Stomach (tissue), 9 donors: ENCODE data around the gene KDR. TPM values are rescaled to one million over a fixed set of nuclear protein-coding genes. Genes with fewer than 3 reads are reported as not detected.

ENCODE experiments used
- DNase-seq, 2 donors: peaks; one replicate each; pipeline versions ENCODE4 v3.0.0 to v3.0.0-alpha.2; 2013 to 2019
- H3K27ac ChIP-seq, 5 donors: fragments of 200-600 bp in 4 of 5; sonication (generic) in 4 of 5; one replicate each; pipeline ENCODE4 v1.5.1; 2013 to 2019; ENCODE audit warnings: mild to moderate bottlenecking in 1 of 5, moderate library complexity in 1 of 5
- H3K27me3 ChIP-seq, 3 donors: fragments of 200-600 bp; sonication (generic); one replicate each; pipeline ENCODE4 v1.5.1; 2017 to 2019; ENCODE audit warnings: mixed run types in 1 of 3
- H3K36me3 ChIP-seq, 4 donors: fragments of 200-600 bp; sonication (generic); 1 replicate in 3 of 4; 2 replicates in 1 of 4; pipeline ENCODE4 v1.5.1; 2016 to 2019
- H3K4me1 ChIP-seq, 4 donors: fragments of 200-600 bp; sonication (generic); one replicate each; pipeline ENCODE4 v1.5.1; 2016 to 2019
- H3K4me3 ChIP-seq, 4 donors: fragments of 200-600 bp; sonication (generic) in 3 of 4; one replicate each; pipeline ENCODE4 v1.5.1; 2016 to 2019; ENCODE audit warnings: mild to moderate bottlenecking in 1 of 4
- H3K9me3 ChIP-seq, 4 donors: fragments of 200-600 bp; sonication (generic); one replicate each; pipeline ENCODE4 v1.5.1; 2016 to 2019
- CTCF ChIP-seq, 7 experiments: fragments of 450-650 bp in 4 of 7; fragments of 200-600 bp in 3 of 7; sonication (generic) in 3 of 7; IDR thresholded peaks; one replicate each; pipeline ENCODE4 v1.5.1; 2016 to 2019; ENCODE audit warnings: antibody characterized with exemption in 7 of 7, control low read depth in 2 of 7, mild to moderate bottlenecking in 1 of 7
- EP300 ChIP-seq: sonication (generic); formaldehyde crosslinking; IDR thresholded peaks from one replicate; pipeline ENCODE4 v1.6.1; 2017; ENCODE audit warnings: antibody characterized with exemption
- POLR2A ChIP-seq, 4 donors: fragments of 450-650 bp; IDR thresholded peaks; one replicate each; pipeline ENCODE4 v1.6.1; 2016; ENCODE audit warnings: antibody characterized with exemption in 4 of 4, control low read depth in 2 of 4, mild to moderate bottlenecking in 1 of 4, moderate library complexity in 1 of 4
- POLR2AphosphoS5 ChIP-seq, 3 donors: sonication (generic); formaldehyde crosslinking; IDR thresholded peaks; one replicate each; pipeline ENCODE4 v1.6.1; 2016; ENCODE audit warnings: antibody characterized with exemption in 3 of 3
- whole genome bisulfite sequencing, 5 donors: extraction: QIAGEN DNeasy Blood & Tissue Kit in 3 of 5; methylation state at CpG; one replicate each; pipeline versions ENCODE4 v1.1.5 to v1.1.7; 2013 to 2018; 5-methylcytosine and 5-hydroxymethylcytosine counted together
- intact Hi-C: fragments of 100-400 bp; cut with DNase I; formaldehyde crosslinking; loops from one replicate; pipeline ENCODE4 v1.15.1; 2023; ENCODE audit warnings: low total_unique reads
- polyA plus RNA-seq, 3 donors: library from polyadenylated mRNA; stranded (reverse); fragments of 200-250 nt; gene quantifications; one replicate each; pipeline ENCODE4 v1.2.3, GENCODE V29; 2013
- small RNA-seq, 4 donors: library from RNA; depleted of rRNA; stranded (forward); fragments of <200 nt; gene quantifications; one replicate each; pipeline ENCODE3, GENCODE V24; 2016
- total RNA-seq, 5 donors: library from RNA; depleted of rRNA; stranded (reverse); fragments of >200 nt; gene quantifications; one replicate each; pipeline versions ENCODE4 v1.1.0 to v1.2.3, GENCODE V29; 2014 to 2016
- donor health status: healthy with polysubstance abuse.
- donor health status: Bipolar disorder and iron deficiency.
- donor health status: healthy.

KDR gene
- total and polyA plus RNA-seq, 8 donors, result 1.1 to 32.3 (median 8.1) TPM

- Histone ChIP-seq H3K27ac (no peak overlapping the region), H3K36me3 (no peaks in the 10 kb centered on the region), H3K4me3 (no peak overlapping the region), H3K9me3 (no peaks in the 10 kb centered on the region), H3K4me1 (no peaks in the 10 kb centered on the region), H3K27me3 (no peaks in the 10 kb centered on the region)
- TF ChIP-seq POLR2A (IDR thresholded peaks at IDR 0.05) (no peak), EP300 (no peak), CTCF (IDR thresholded peaks at IDR 0.05) (no peak), POLR2AphosphoS5 (IDR thresholded peaks at IDR 0.05) (no peak)
- 77 to 90% (median 86%) methylated on average over 5 of the region's 5 CpGs for WGBS, 5 donors
- DNase-seq, result no peak
- intact Hi-C loops, result no loop called here
Observed at GRCh38 chr4:55031158-55031557, 94.2 kb downstream of the KDR start.

- no peak overlapping the region for H3K4me3 ChIP-seq
- no peaks in the 10 kb centered on the region for H3K36me3 ChIP-seq
- H3K9me3 ChIP-seq, result no peaks in the 10 kb centered on the region
- WGBS, 5 donors, result 33 to 49% (median 41%) methylated on average over 1 of the region's 1 CpG
- no peak overlapping the region for H3K27ac ChIP-seq
- no peaks in the 10 kb centered on the region for H3K27me3 ChIP-seq
- no peak for DNase-seq
- TF ChIP-seq POLR2AphosphoS5 (IDR thresholded peaks at IDR 0.05) (no peak), EP300 (no peak), CTCF (IDR thresholded peaks at IDR 0.05) (no peak), POLR2A (IDR thresholded peaks at IDR 0.05) (no peak)
- H3K4me1 ChIP-seq, result no peaks in the 10 kb centered on the region
- intact Hi-C loops, result no loop called here
Observed at GRCh38 chr4:55030589-55030988, 94.8 kb downstream of the KDR start.

GRCh38 chr4:55029821-55030503 is 95.4 kb downstream of the KDR start:
- WGBS, 5 donors, result 68 to 80% (median 76%) methylated on average over 5 of the region's 5 CpGs
- Histone ChIP-seq H3K27me3 (no peaks in the 10 kb centered on the region), H3K9me3 (no peaks in the 10 kb centered on the region), H3K27ac (no peak overlapping the region), H3K4me3 (no peak overlapping the region), H3K36me3 (no peaks in the 10 kb centered on the region), H3K4me1 (no peaks in the 10 kb centered on the region)
- no peak for DNase-seq
- TF ChIP-seq POLR2A (IDR thresholded peaks at IDR 0.05) (no peak), EP300 (no peak), POLR2AphosphoS5 (IDR thresholded peaks at IDR 0.05) (no peak), CTCF (IDR thresholded peaks at IDR 0.05) (no peak)
- intact Hi-C loops, result no loop called here

- TF ChIP-seq CTCF (IDR thresholded peaks at IDR 0.05) (no peak), POLR2A (IDR thresholded peaks at IDR 0.05) (no peak)
- Histone ChIP-seq H3K27ac (no peak overlapping the region), H3K4me1 (no peaks in the 10 kb centered on the region), H3K36me3 (no peaks in the 10 kb centered on the region), H3K9me3 (no peaks in the 10 kb centered on the region), H3K27me3 (no peaks in the 10 kb centered on the region), H3K4me3 (no peak overlapping the region)
- intact Hi-C loops, result no loop called here
- WGBS, 5 donors, result 80 to 92% (median 89%) methylated on average over 1 of the region's 1 CpG
- no peak for DNase-seq
Observed at GRCh38 chr4:55029321-55029720, 96.1 kb downstream of the KDR start.

Small RNA genes lying within 50 kb of the gene (small RNA-seq; reads per million reads assigned to genes)
- gene RN7SL424P, result 0 reads per million in 4 donors
- gene RNU6-410P, result 0 reads per million in 4 donors

Other genes with a start within 250 kb of the KDR start
- 10 to 100 TPM in 1 of 5 donors, 1 to 10 TPM in 3, not detected in 1; 1.8 to 11.2 (median 9.3) TPM for gene SRD5A3, start 220.6 kb upstream of the KDR start, total RNA-seq
- gene SRD5A3, start 220.6 kb upstream of the KDR start, polyA plus RNA-seq, result 10 to 100 TPM in 1 of 3 donors, 1 to 10 TPM in 2; 6.5 to 13.0 (median 8.1) TPM